HG03354 (cell line): Measurements from ENCODE around the gene CCDC3.

ENCODE experiments used
- ATAC-seq: cut with Tn5 transposase; IDR thresholded peaks from one replicate; pipeline ENCODE4 v1.9.1; 2021; ENCODE audit warnings: mild to moderate bottlenecking; ENCODE audit not compliant: unreplicated experiment, poor library complexity, severe bottlenecking

The CCDC3 gene

DNA sequence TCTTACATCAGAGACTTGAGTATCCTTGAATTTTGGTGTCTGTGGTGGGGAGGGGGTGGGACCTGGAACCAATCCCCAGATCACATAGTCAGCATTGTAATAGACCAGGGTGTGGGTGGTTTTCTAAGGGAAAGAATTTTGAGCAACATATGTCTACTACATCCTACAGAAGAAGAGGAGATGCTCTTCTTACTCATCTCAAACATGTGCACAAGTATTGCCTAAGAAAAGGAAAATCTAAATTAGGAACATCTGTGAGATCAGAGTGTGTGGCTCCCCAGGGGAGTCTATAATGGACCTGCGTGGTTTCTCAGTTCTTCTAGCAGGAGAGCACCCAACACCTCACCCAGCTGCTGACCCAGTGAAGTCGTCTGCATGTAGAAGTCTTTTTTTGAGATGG, 148.8 kb downstream of the CCDC3 start:
- no peak for ATAC-seq

DNA sequence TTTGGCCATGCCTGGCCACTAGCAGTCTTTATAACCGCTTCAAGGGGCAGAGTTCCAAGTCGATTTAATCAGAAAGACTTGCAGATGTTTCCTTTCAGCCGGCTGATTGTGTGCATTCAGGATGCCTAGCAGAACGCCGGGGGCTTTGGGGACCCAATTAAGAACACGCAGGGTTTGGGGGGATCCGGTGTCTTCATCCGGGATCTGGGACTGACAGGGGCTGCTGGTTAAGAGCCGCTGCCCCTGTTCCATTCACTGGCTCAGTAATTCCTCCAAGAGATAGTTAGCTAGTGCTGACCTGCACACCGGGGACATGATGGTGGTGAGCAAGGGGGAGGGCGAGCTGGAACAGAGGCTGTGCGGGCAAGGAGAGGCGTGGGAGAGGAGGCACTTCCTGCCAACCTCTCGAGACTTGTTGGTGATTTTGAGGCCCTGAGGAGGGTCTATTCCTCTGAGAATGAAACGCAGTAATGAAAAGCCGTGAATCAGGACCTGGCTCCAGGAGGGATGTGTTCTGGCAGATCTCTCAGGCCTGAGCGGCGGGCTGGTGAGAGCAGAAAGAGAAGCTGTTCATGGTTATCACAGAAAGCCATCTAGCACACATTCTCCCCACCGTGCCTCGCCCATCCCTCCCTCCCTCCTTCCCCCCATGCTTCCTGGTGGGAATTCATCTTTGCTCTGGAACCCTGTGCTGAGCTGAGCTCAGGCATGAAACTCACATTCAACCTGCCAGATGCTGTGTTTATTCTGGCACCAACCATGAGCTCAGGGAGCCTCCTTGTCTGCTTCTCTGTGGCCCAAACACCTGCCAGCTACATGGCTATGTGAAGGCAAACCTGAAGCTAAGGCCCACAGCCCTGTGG, 152.0 kb downstream of the CCDC3 start:
- ATAC-seq, result no peak

DNA sequence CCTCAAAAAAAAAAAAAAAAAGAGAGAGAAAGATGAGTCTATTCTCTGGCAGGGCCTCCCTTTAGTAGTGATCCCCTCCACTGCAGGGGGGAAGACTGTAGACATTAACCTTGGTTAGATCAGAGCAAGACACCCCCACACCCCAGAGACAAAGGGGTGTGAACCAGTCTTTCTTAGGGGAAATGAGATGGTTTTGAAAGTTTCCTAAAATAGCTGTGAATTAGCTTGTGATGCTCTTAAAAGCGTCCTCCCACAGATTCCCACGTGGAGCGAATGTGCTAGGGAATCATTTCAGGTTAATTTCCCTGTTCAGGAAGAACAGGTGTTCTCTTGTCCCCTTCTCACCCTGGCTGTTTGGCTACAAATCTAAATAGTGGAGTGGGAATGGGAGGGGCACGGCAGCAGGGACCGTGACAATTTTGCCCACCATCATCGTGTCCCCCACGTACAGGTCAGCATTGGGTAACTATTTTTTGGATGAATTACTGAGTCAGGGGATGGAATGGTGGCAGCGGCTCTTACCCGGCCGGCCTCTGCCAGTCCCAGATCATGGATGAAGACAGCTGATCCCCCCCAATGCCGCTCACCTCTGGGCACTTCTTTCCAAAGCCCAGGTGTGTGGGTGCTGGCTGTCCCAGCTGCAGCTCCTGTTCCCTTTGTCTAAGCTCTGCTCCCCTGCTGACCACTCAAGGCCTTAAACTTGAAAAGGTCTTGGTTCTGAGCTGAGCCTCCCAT, 152.9 kb downstream of the CCDC3 start:
- no peak for ATAC-seq

DNA sequence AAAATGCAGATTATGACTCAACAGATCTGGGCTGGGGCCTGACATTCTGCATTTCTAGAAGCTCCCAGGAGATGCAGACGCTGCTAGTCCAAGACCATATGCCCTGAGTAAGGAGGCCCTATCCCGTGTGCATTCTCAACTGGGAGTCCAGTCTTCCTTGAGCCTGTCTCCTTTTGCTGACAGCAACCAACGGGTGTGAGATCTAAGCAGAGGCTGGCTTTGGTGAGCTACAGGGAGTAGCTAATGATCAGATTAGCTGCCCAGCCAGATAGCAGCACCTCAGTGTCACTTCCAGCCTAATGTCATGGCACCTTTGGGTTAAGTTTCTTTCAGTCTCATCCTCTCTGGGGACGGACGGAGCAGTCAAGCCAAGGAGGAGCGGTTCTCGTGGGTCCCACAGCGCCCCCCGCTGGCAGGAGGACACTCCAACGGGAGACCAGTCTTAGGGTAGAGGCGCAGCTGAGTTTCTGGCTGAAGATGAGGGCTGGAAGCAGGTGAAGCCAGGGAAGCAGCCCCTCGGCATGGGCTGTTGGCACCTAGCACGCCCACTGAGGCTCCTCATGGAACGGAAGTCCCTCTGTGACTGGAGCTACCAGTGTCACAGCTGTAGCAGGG, 154.0 kb downstream of the CCDC3 start:
- ATAC-seq, result no peak

DNA sequence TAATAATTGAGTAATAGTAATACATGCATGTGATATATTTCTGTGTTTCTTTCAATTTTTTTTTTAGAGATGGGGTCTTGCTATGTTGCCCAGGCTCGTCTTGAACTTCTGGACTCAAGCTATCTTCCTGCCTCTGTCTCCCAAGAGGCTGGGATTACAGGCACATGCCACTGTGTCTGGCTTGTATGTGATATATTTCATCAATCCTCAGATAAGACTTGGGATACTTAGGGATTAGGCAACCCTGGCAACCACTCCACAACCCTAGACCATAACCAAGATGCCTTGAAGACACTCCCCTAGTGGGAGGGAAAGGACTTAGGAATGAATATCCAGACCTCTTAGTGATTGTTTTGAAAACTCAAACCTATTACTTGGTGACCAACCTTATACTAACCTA, 154.8 kb downstream of the CCDC3 start:
- ATAC-seq, result no peak
